H4 (cell line): ENCODE measurements around the gene ARHGAP33. TPM values are rescaled to one million over a fixed set of nuclear protein-coding genes. Genes with fewer than 3 reads are reported as not detected.

Source experiments
- DNase-seq: peaks from one replicate; pipeline ENCODE4 v3.0.0-alpha.2; 2015; ENCODE audit warnings: low spot score
- total RNA-seq: library from RNA; depleted of rRNA; stranded (reverse); fragments of >200 nt; shearing (Covaris generic); gene quantifications from 2 replicates; pipeline ENCODE4 v1.2.3, GENCODE V29; 2014

The ARHGAP33 gene
- total RNA-seq, 1 experiment from 2014 or later, result 1.5 TPM

GRCh38 chr19:35777961-35778360 is 2.6 kb downstream of the ARHGAP33 start:
- DNase-seq, result no peak

- DNase-seq, result no peak
Observed at GRCh38 chr19:35779033-35779432, 3.7 kb downstream of the ARHGAP33 start.

GRCh38 chr19:35780058-35780457 is 4.7 kb downstream of the ARHGAP33 start:
- DNase-seq, result no peak

- no peak for DNase-seq
Observed at GRCh38 chr19:35780717-35781116, 5.4 kb downstream of the ARHGAP33 start.

- DNase-seq, result no peak
Observed at GRCh38 chr19:35781650-35782049, 6.3 kb downstream of the ARHGAP33 start.

GRCh38 chr19:35782589-35782988 is 7.2 kb downstream of the ARHGAP33 start:
- no peak for DNase-seq

- no peak for DNase-seq
Observed at GRCh38 chr19:35783469-35784434, 8.4 kb downstream of the ARHGAP33 start.

GRCh38 chr19:35784503-35785338 is 9.4 kb downstream of the ARHGAP33 start:
- no peak for DNase-seq

- DNase-seq, result no peak
Observed at GRCh38 chr19:35785339-35785627, 9.9 kb downstream of the ARHGAP33 start.

GRCh38 chr19:35786299-35787160 is 11.2 kb downstream of the ARHGAP33 start:
- DNase-seq, result no peak

GRCh38 chr19:35787227-35787799 is 11.9 kb downstream of the ARHGAP33 start:
- no peak for DNase-seq

GRCh38 chr19:35788205-35788960 is 13.0 kb downstream of the ARHGAP33 start:
- DNase-seq, result no peak

GRCh38 chr19:35789195-35789977 is 14.0 kb downstream of the ARHGAP33 start:
- DNase-seq, result no peak

- DNase-seq, result no peak
Observed at GRCh38 chr19:35789978-35790944, 14.9 kb downstream of the ARHGAP33 start.

GRCh38 chr19:35790981-35791813 is 15.8 kb downstream of the ARHGAP33 start:
- DNase-seq, result peak; percentile 23

- DNase-seq, result no peak
Observed at GRCh38 chr19:35791814-35792279, 16.5 kb downstream of the ARHGAP33 start.

GRCh38 chr19:35792312-35792711 is 16.9 kb downstream of the ARHGAP33 start:
- DNase-seq, result no peak

GRCh38 chr19:35792888-35793287 is 17.5 kb downstream of the ARHGAP33 start:
- DNase-seq, result no peak
